Measurements from ENCODE around the gene PLPPR5.

PLPPR5 gene

GRCh38 chr1:98854137-98854536, 150.5 kb downstream of the PLPPR5 start:
- no peak for DNase-seq (ENCODE audit: low read depth in 2 of 3, low spot score in 2 of 3)

GRCh38 chr1:98849969-98850636, 154.6 kb downstream of the PLPPR5 start:
- no peak for DNase-seq (ENCODE audit: low read depth in 2 of 3, low spot score in 2 of 3)

GRCh38 chr1:98842241-98842640, 162.4 kb downstream of the PLPPR5 start:
- no peak for DNase-seq (ENCODE audit: low read depth in 2 of 3, low spot score in 2 of 3)

Data from activated CD8-positive, alpha-beta memory T cell treated with anti-CD3 and anti-CD28 coated beads for 48 hours (primary cell).